GM12874 (cell line): ENCODE data around the gene KCNC3.

Experiments
- CTCF ChIP-seq: IDR thresholded peaks from 2 replicates; pipeline ENCODE4 v1.5.1; 2011; ENCODE audit warnings: low read depth, mild to moderate bottlenecking, control low read depth, low read length, moderate library complexity; ENCODE audit not compliant: insufficient read depth

The KCNC3 gene

GRCh38 chr19:50313812-50314536 is 15.2 kb downstream of the KCNC3 start:
- TF ChIP-seq CTCF: no peak

- no peak for TF ChIP-seq CTCF
Observed at GRCh38 chr19:50312967-50313811, 16.0 kb downstream of the KCNC3 start.

GRCh38 chr19:50311723-50312635 is 17.2 kb downstream of the KCNC3 start:
- TF ChIP-seq CTCF: no peak

- no peak for TF ChIP-seq CTCF
Observed at GRCh38 chr19:50310759-50311465, 18.3 kb downstream of the KCNC3 start.

- no peak for TF ChIP-seq CTCF
Observed at GRCh38 chr19:50309396-50310125, 19.6 kb downstream of the KCNC3 start.

- TF ChIP-seq CTCF: no peak
Observed at GRCh38 chr19:50308991-50309390, 20.2 kb downstream of the KCNC3 start.
